ENCODE results near the gene RAB11FIP2. TPM values are rescaled to one million over a fixed set of nuclear protein-coding genes. Genes with fewer than 3 reads are reported as not detected.

The RAB11FIP2 gene, protein sequence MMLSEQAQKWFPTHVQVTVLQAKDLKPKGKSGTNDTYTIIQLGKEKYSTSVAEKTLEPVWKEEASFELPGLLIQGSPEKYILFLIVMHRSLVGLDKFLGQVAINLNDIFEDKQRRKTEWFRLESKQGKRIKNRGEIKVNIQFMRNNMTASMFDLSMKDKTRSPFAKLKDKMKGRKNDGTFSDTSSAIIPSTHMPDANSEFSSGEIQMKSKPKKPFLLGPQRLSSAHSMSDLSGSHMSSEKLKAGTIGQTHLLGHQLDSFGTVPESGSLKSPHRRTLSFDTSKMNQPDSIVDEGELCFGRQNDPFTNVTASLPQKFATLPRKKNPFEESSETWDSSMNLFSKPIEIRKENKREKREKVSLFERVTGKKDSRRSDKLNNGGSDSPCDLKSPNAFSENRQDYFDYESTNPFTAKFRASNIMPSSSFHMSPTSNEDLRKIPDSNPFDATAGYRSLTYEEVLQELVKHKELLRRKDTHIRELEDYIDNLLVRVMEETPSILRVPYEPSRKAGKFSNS
- total RNA-seq (17.5 and 18.2 TPM in 2 replicates), polyA plus RNA-seq (10.1 and 13.6 TPM in 2 replicates), polyA minus RNA-seq (ENCODE audit: low replicate concordance) (0.51 and 1.6 TPM in 2 replicates)
- 4.4 and 7.2 TPM in 2 replicates for polyA plus RNA-seq (2012)

- Histone ChIP-seq H4K20me1 (ENCODE audit: control insufficient read depth, extremely low read depth, insufficient read depth, low read length) (no peaks in the 10 kb centered on the region), H3K9ac (ENCODE audit: insufficient read depth, low read length) (peak within 1 kb of the TSS; percentile 70), H3K4me1 (ENCODE audit: control insufficient read depth, extremely low read depth, insufficient read depth, low read length) (no peaks in the 10 kb centered on the region), H3K4me2 (ENCODE audit: extremely low read depth, insufficient read depth, low read length) (peak within 1 kb of the TSS; percentile 90), H3K79me2 (ENCODE audit: control insufficient read depth, insufficient read depth, low read length) (peaks cover 22% of the 10 kb centered on the region), H3K27ac (ENCODE audit: insufficient read depth, low read length) (peak within 1 kb of the TSS; percentile 77), H3K9me3 (ENCODE audit: control insufficient read depth, insufficient read depth, low read depth, low read length) (no peaks in the 10 kb centered on the region), H3K36me3 (ENCODE audit: control insufficient read depth, insufficient read depth, low read length) (no peaks in the 10 kb centered on the region), H3K27me3 (ENCODE audit: control insufficient read depth, insufficient read depth, low read length) (no peaks in the 10 kb centered on the region), H3K4me3 (replicated peaks in 1 of 4; ENCODE audit: control extremely low read depth in 1 of 4, insufficient read depth in 1 of 4, low read depth in 3 of 4, low read length in 4 of 4) (peak within 1 kb of the TSS; percentile 77 to 93 (median 82)), H2AFZ (ENCODE audit: low read length) (peak within 1 kb of the TSS; percentile 97)
- peak; percentile 87 to 91 for DNase-seq (ENCODE audit: low read depth in 2 of 2)
- TF ChIP-seq, protein P1, sequence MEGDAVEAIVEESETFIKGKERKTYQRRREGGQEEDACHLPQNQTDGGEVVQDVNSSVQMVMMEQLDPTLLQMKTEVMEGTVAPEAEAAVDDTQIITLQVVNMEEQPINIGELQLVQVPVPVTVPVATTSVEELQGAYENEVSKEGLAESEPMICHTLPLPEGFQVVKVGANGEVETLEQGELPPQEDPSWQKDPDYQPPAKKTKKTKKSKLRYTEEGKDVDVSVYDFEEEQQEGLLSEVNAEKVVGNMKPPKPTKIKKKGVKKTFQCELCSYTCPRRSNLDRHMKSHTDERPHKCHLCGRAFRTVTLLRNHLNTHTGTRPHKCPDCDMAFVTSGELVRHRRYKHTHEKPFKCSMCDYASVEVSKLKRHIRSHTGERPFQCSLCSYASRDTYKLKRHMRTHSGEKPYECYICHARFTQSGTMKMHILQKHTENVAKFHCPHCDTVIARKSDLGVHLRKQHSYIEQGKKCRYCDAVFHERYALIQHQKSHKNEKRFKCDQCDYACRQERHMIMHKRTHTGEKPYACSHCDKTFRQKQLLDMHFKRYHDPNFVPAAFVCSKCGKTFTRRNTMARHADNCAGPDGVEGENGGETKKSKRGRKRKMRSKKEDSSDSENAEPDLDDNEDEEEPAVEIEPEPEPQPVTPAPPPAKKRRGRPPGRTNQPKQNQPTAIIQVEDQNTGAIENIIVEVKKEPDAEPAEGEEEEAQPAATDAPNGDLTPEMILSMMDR (conservative IDR thresholded peaks at IDR 0.05 in 1 of 2, IDR thresholded peaks at IDR 0.05 in 1 of 2; ENCODE audit: low read depth in 1 of 2, low read length in 2 of 2), result peak; percentile 12 to 18
- no peak for TF ChIP-seq EZH2 (IDR thresholded peaks at IDR 0.05; ENCODE audit: low read length, missing control alignments)
Measured at GRCh38 chr10:118046395-118047156, at the start of gene RAB11FIP2. Gene RAB11FIP2 (minus strand): TSS chr10:118046941. CDS start chr10:118046163, 778 bp downstream.

- no peaks in the 10 kb centered on the region for H3K36me3 ChIP-seq (ENCODE audit: control insufficient read depth, insufficient read depth, low read length)
- TF ChIP-seq, protein P1 (conservative IDR thresholded peaks at IDR 0.05 in 1 of 2, IDR thresholded peaks at IDR 0.05 in 1 of 2; ENCODE audit: low read depth in 1 of 2, low read length in 2 of 2), result no peak
- TF ChIP-seq EZH2 (IDR thresholded peaks at IDR 0.05; ENCODE audit: low read length, missing control alignments), result no peak
- H3K79me2 ChIP-seq (ENCODE audit: control insufficient read depth, insufficient read depth, low read length), result no peaks in the 10 kb centered on the region
- no peak overlapping the region for H3K9ac ChIP-seq (ENCODE audit: insufficient read depth, low read length)
- H3K4me1 ChIP-seq (ENCODE audit: control insufficient read depth, extremely low read depth, insufficient read depth, low read length), result no peaks in the 10 kb centered on the region
- H2AFZ ChIP-seq (ENCODE audit: low read length), result no peak overlapping the region
- H3K4me2 ChIP-seq (ENCODE audit: extremely low read depth, insufficient read depth, low read length), result no peak overlapping the region
- no peak for DNase-seq (ENCODE audit: low read depth in 2 of 2)
- no peak overlapping the region for H3K4me3 ChIP-seq (replicated peaks in 1 of 4; ENCODE audit: control extremely low read depth in 1 of 4, insufficient read depth in 1 of 4, low read depth in 3 of 4, low read length in 4 of 4)
- no peak overlapping the region for H3K27ac ChIP-seq (ENCODE audit: insufficient read depth, low read length)
- no peaks in the 10 kb centered on the region for H4K20me1 ChIP-seq (ENCODE audit: control insufficient read depth, extremely low read depth, insufficient read depth, low read length)
- no peaks in the 10 kb centered on the region for H3K9me3 ChIP-seq (ENCODE audit: control insufficient read depth, insufficient read depth, low read depth, low read length)
- H3K27me3 ChIP-seq (ENCODE audit: control insufficient read depth, insufficient read depth, low read length), result no peaks in the 10 kb centered on the region
Measured at GRCh38 chr10:118096022-118096421, 49.3 kb upstream of the RAB11FIP2 start.

GRCh38 chr10:118092209-118092608, 45.5 kb upstream of the RAB11FIP2 start:
- Histone ChIP-seq H3K4me3 (replicated peaks in 1 of 4; ENCODE audit: control extremely low read depth in 1 of 4, insufficient read depth in 1 of 4, low read depth in 3 of 4, low read length in 4 of 4) (no peak overlapping the region), H3K9me3 (ENCODE audit: control insufficient read depth, insufficient read depth, low read depth, low read length) (no peaks in the 10 kb centered on the region), H3K4me1 (ENCODE audit: control insufficient read depth, extremely low read depth, insufficient read depth, low read length) (no peaks in the 10 kb centered on the region), H3K4me2 (ENCODE audit: extremely low read depth, insufficient read depth, low read length) (no peak overlapping the region), H2AFZ (ENCODE audit: low read length) (no peak overlapping the region), H3K36me3 (ENCODE audit: control insufficient read depth, insufficient read depth, low read length) (no peaks in the 10 kb centered on the region), H3K27me3 (ENCODE audit: control insufficient read depth, insufficient read depth, low read length) (no peaks in the 10 kb centered on the region), H4K20me1 (ENCODE audit: control insufficient read depth, extremely low read depth, insufficient read depth, low read length) (no peaks in the 10 kb centered on the region), H3K27ac (ENCODE audit: insufficient read depth, low read length) (no peak overlapping the region), H3K9ac (ENCODE audit: insufficient read depth, low read length) (no peak overlapping the region), H3K79me2 (ENCODE audit: control insufficient read depth, insufficient read depth, low read length) (no peaks in the 10 kb centered on the region)
- no peak for DNase-seq (ENCODE audit: low read depth in 2 of 2)
- TF ChIP-seq, protein P1 (conservative IDR thresholded peaks at IDR 0.05 in 1 of 2, IDR thresholded peaks at IDR 0.05 in 1 of 2; ENCODE audit: low read depth in 1 of 2, low read length in 2 of 2), result no peak
- no peak for TF ChIP-seq EZH2 (IDR thresholded peaks at IDR 0.05; ENCODE audit: low read length, missing control alignments)

Data from fibroblast of lung (primary cell).